Measurements from ENCODE around the gene PTPRB. TPM values are rescaled to one million over a fixed set of nuclear protein-coding genes. Genes with fewer than 3 reads are reported as not detected.

PTPRB gene
- total RNA-seq: 217 and 257 TPM in 2 replicates

DNA sequence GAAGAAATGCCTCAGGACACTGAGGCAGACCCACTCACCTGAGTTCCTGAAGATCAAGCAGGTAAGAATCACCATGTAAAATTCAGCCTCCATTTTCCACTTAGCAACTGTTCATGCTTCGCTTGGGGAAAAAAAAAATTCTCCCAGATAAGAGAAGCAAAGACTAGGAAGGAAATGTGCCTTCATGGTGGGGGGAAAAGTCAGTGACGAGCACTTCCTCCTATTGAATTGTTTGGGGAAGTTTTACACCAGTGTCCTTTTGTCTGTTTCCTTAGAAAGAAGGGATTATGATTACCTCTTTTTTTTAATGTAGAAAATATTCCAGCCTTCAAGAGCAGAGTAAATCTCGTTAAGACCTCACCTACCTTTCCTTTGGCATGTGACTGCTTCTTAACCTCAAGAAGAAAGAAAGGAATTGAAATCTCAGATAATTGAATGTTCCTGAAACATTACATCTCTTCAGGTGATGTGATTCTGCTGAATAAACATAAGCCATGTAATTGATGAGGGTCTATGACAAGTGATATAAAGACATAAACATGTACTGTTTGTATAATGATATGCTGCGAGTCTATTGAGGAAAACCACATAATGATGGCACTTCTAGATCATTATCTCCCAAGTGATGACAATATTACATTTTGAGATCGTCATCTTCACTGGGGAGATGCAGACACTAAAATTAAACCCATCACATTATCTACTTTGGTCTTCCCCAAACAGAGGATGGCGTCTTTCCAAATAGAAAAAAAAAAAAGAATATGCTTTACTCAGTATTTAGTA, at the start of gene PTPRB:
Gene PTPRB, minus strand, starts transcription at position 127 of the 783 bp plus-strand sequence. Its CDS starts 34 bp downstream, at position 93.

Data from vein endothelial cell (primary cell).